GM21423 (cell line): ENCODE data around the gene ABCB9.

Experiments used
- ATAC-seq: cut with Tn5 transposase; IDR thresholded peaks from one replicate; pipeline ENCODE4 v1.9.1; 2021; ENCODE audit warnings: mild to moderate bottlenecking, moderate library complexity; ENCODE audit not compliant: unreplicated experiment

The ABCB9 gene

GRCh38 chr12:122966743-122967550 lies 684 bp upstream of the ABCB9 start:
- ATAC-seq: no peak

DNA sequence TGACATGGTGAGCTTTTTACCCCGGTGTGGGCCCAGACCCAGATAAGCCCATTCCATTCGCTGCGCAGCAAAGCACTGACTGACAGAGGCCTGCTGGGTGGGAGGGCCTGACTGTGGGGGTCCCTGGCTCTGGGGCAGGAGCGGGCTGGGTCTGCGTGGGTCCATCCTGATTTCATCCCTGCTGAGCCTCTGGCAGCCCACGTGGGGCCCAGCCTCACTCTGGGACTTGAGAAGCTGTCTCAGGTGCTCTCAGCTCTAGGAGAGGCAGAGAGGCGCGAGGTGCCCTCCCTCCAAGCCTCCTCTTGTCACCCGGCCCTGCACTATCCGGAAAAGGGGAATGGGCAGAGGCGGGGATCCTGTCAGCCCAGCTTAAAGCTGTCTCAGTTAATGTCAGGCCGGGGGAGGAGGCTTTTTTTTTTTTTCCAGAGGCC lies 927 bp downstream of the ABCB9 start:
- no peak for ATAC-seq

DNA sequence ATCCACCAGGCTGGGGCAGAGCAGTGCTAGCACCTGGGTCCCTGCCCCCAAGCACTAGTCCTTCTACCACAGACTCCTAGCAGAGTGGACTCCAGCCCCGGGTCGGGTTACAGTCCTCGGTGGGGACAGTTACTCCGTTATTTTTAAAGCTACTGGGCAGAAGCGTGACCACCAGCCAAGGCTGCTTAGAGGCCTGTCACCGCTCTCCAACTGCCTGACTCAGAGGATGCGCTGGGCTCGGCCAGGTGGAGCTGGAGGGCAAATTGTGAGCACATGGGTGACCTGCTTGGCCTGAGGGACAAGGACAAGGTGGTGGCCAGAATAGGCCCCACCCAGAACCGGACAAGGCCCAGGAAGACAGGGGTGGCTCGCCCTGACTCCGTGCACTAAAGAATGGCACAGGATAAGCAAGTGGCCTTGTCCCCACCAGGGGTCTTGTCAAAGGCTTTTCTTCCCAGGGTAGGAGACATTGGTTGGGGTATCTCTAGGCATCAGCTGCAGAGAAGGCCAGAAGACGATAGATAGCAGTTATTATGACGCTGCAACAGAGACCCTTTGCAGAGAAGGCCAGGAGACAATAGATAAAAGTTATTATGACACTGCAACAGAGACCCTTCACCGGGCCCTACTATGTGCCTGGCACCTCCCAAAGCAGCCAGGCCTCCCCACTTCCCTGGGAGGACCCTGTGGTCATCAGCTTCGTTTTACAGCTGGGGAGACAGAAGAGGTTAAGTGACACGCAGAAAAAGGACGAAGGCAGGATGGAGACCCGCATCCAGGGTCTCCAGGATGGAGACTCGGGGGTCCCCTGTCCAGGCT lies 1.6 kb downstream of the ABCB9 start:
- ATAC-seq: no peak

- ATAC-seq: no peak
Observed at GRCh38 chr12:122963941-122964265, 2.4 kb downstream of the ABCB9 start.

GRCh38 chr12:122961531-122962329 lies 4.5 kb downstream of the ABCB9 start:
- no peak for ATAC-seq

DNA sequence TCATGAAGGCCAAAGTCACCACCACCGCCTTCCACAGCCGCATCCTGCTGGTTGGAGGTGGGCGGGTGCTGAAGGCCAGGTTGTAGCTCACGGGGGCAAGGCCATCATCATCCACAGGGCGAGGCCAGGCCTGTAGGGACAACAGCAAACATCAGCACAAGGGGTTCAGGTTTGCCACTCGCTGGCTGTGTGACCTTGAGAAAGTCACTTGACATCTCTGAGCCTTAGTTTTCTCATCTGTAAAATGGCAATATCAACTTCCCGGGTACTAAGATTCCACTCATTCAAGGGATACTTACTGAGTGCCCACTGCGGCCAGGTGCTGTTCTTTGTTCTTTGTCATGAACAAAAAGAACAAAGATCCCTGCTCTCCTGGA lies 6.1 kb downstream of the ABCB9 start:
- ATAC-seq: no peak

- no peak for ATAC-seq
Observed at GRCh38 chr12:122959566-122960192, 6.6 kb downstream of the ABCB9 start.

DNA sequence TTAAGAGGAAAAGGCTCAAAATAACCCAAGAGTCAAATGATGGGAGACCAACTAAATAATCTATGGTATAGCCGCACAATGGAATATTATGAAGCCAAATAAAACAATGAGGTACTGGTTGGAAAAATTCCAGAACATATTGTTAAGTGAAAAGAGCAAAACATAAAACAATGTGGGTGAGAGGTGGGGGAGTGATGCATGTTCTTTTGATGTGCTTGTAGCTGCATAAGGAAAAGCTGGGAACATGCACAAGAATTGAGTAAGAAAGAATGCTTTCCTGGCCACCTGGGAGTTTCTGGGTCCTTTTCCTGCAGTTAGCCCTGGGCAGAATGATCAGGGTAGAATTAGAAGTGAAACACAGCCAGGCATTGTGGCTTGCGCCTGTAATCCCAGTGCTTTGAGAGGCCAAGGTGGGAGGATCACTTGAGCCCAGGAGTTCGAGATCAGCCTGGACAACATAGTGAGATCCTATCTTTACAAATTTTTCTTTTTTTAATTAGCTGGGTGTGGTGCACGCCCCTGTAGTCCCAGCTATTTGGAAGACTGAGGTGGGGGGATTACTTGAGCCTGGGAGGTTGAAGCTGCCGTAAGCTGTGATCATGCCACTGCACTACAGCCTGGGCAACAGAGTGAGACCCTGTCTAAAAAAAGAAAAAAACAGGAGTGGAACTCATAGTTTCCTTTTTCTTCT lies 7.9 kb downstream of the ABCB9 start:
- no peak for ATAC-seq

GRCh38 chr12:122956035-122956434 lies 10.2 kb downstream of the ABCB9 start:
- ATAC-seq: no peak

DNA sequence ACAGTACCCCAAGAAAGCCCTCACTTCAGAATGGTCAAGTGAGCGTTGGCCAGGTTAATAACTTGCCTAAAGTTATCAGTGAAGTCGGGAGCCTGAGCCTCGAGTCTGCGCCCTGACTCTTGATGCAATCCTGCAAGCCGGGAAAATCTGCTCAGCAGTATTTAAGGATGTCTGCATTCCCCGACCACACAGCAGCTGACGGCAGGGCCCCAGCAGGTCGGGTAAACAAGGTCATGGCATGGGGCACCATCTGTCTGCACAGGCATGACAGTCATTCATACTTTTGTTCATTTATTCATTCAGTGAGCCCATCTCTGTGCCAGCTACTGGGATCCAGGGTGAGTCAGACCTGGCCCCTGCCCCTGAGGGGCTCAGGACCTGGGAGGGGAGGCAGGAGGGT lies 11.1 kb downstream of the ABCB9 start:
- no peak for ATAC-seq

DNA sequence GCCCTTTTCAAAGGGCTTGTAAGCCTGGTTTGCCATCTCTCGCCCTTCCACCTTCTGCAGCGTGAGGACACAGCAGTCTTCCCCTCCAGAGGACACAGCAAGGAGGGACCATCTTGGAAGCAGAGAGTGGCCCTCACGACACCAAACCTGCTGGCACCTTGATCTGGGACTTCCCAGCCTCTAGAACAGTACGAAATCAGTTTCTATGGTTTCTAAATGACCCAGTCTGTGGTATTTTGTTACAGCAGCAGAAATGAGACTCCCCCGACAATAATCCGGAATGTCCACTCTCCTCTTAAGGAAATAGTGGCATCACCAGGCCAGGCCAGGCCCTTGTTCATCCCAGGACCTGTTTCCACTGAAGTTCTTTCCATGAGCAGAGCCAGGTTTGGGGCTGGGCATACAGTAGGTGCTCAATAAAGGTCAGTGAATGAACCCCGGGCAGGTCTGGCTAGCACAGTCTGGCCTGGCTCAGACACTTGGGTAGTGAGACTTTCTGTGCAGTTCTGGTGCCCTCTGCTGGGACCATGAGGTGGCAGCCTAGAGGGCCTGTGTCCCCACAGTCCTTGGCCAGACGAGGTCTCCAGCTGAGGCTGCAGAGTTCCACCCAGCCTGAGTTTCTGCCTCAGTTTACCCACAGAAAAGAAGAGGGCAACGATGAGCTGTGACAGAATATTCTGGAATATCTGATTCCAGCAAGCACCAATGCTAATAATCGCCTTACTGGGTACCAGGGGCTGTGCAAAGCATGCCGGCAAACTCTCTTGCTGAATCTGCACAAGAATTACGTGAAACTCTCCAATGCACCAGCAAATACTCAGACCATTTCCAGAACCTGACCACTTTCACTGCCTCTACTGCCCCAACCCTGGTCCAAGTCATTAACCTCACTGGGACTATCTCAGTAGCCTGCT lies 14.0 kb downstream of the ABCB9 start:
- peak; percentile 72 for ATAC-seq

DNA sequence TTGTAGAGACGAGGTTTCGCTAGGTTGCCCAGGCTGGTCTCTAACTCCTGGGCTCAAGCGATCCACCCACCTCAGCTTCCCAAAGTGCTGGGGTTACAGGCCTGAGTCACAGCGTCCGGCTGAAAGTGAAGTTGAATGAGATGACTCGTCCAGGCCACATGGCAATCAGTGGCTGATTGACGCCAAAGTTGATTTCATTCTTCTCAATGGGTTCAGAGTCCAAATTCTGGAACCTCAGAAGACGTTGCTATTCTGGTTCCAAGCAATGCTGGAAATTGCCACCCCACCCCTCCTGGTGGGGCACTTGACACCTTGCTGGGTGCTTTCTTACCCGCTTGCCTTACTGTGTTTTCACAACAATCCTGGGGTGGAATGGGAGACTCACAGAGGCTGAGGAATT lies 14.9 kb downstream of the ABCB9 start:
- ATAC-seq: no peak

GRCh38 chr12:122949816-122950675 lies 16.2 kb downstream of the ABCB9 start:
- ATAC-seq: no peak

- no peak for ATAC-seq
Observed at GRCh38 chr12:122949405-122949804, 16.9 kb downstream of the ABCB9 start.

- no peak for ATAC-seq
Observed at GRCh38 chr12:122948605-122949004, 17.7 kb downstream of the ABCB9 start.

GRCh38 chr12:122947352-122947792 lies 18.9 kb downstream of the ABCB9 start:
- peak; percentile 13 for ATAC-seq

DNA sequence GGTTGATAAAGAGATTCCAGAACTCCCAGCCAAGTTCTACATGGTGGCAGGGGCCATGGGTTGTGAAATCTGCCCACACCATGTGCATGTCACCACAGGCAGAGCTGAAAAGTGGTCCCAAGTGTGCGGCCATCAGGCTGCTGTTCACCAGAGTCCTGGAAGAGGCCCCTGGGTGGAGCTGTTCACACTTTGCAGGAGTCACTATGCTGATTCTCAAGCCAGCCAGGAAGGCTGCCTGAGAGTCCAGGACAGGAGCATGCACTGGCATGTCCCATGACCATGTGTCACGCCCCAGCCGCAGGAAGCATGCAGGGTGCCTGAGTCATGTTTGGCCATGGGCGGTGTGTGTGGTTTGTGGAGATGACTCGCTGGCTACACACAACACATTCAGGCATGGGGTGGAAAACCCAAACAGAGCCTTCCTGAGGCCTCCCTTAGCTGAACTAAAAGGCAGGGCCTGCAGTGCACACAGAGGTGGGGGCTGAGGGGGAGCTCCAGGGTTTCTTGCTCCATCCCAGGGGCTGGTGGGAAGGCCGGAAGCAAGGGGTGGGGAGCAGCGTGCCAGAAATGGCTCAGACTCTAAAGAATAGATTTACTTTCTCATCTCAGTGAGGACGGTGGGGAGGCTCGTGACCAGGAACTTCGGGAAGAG lies 19.4 kb downstream of the ABCB9 start:
- ATAC-seq: peak; percentile 64
